AG09319 (cell line): ENCODE results near the gene TRPM2.

Experiments
- DNase-seq: peaks from one replicate; pipeline ENCODE4 v3.0.0-alpha.2; 2010; ENCODE audit warnings: low read depth; ENCODE audit errors: extremely low read depth
- CTCF ChIP-seq: IDR thresholded peaks from 2 replicates; pipeline ENCODE4 v1.5.1; 2011; ENCODE audit warnings: low read depth, mild to moderate bottlenecking, inconsistent platforms, low read length, moderate library complexity

The TRPM2 gene

GRCh38 chr21:44326716-44327602, 26.5 kb upstream of the TRPM2 start:
- no peak for TF ChIP-seq CTCF
- no peak for DNase-seq

DNA sequence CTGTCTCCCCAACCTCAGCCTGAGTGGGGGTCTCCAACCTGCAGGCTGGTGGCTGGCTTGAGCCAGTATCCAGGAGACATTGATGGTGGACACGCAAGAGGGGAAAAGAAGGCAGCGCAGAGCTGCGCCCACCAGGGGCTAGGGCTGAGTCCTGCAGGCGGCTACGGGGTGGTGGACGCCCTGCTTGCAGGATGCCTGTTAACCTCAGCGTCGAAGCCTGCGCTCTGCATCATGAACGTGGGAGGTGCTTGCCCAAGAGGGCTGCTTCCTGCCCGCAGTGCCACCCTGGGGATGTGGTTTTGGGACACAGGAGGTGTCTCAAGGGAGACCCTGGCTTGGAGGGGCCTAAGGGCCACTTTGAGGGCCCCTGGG, 25.8 kb upstream of the TRPM2 start:
- DNase-seq: no peak
- TF ChIP-seq CTCF: no peak

DNA sequence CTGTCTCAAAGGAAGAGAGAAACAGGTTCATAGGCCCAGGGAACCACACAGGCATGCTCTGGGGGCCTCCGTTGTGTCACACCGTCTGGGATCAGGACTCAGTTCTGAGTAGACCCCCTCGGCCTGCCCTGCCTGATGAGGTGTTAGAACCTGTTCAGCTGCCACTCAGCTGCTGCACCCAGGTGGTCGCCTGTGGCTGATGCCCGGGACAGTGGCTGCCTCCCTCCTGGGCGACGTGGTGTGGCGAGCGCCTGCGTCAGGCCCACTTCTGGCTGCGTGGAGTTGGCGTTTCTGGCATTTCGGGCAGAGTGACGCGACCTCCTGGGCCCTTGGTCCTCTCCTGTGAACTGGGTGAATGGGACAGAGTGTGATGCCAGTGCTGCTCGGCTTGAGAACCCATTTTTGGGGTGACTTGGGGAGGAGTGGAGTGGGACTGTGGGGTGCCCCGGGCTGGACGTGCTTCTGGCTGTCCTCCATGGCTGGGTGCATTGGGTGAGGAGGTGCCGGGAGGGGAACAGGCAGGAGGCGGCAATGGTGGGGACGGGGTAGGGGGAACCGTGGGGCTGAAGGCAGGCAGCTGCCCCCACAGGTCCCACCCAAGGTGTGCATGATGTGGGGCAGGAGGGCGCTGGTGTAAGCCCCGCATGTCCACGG, 25.1 kb upstream of the TRPM2 start:
- no peak for TF ChIP-seq CTCF
- no peak for DNase-seq

DNA sequence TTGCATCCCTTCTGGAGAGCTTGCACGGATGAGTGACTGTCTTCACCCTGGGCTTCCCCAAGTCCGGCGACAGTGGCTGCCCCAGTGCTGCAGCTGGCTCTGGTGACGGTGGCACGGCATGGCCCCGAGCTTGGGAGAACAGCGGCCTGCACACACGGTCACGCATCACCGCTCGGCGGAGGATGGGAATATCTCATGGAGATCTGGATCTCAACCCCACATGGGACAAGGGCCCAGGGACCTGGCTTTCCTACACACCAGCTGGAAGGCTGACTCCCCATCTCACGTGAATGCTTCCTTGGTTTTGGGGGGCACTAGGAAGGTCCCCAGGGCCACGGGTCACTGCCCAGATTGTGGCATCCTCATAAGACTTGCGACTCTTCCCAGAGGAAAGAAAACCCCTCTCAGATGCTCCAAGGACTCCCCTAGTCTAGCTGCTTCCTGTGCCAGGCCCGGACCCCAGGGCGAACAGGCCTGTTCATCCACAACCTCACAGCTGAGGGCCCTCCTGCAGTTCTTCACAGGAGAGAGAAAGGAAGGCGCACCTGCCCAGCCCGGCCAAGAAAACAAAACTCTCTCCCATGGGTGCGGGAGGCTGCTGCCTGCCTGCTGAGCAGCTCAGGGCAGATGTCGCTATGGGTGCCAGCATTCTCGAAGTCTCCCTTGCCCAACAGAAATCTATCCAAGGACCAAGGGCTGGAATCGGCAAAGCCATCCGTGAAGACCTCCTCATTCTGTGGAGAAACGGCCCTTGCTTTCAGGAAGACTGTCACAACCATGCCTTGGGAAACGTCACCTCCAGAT, 24.1 kb upstream of the TRPM2 start:
- no peak for DNase-seq

GRCh38 chr21:44329971-44330681, 23.3 kb upstream of the TRPM2 start:
- TF ChIP-seq CTCF: no peak
- no peak for DNase-seq

More for the DNA sequence above, 24.1 kb upstream of the TRPM2 start:
- TF ChIP-seq CTCF: no peak

GRCh38 chr21:44330698-44331097, 22.7 kb upstream of the TRPM2 start:
- no peak for DNase-seq
- TF ChIP-seq CTCF: no peak
